SK-N-MC (cell line): ENCODE measurements around the gene EIF2D.

Experiments used
- EZH2 ChIP-seq: fragments of 200-600 bp; sonication (generic); IDR thresholded peaks from one replicate; pipeline ENCODE4 v1.6.1; 2017; ENCODE audit warnings: antibody characterized with exemption
- FOXP2 ChIP-seq: optimal IDR thresholded peaks from 2 replicates; pipeline ENCODE3; 2011; ENCODE audit warnings: mild to moderate bottlenecking, moderate library complexity; ENCODE audit not compliant: insufficient read depth; ENCODE audit errors: extremely low read length, control extremely low read depth
- POLR2AphosphoS5 ChIP-seq: IDR thresholded peaks from 2 replicates; pipeline ENCODE4 v1.6.1; 2012; ENCODE audit warnings: mild to moderate bottlenecking, low read depth, low read length, borderline replicate concordance

- TF ChIP-seq EZH2 (no peak), POLR2AphosphoS5 (no peak), FOXP2 (no peak)
These were observed 44.0 kb downstream of the EIF2D start for GRCh38 chr1:206568256-206568655.
